HL-60 (cell line): ENCODE results near the gene SPATS2.
"Not testable (repeated sequence)": the region's sequence is repeated elsewhere in the genome, so short reads cannot be mapped to it uniquely, and the experiment has no call there.

Experiments used
- DNase-seq, 2 experiments: peaks; one replicate each; pipeline ENCODE4 v3.0.0-alpha.2; 2010 to 2020; ENCODE audit warnings: low read depth in 1 of 2, low spot score in 1 of 2
- H3K27ac ChIP-seq: fragments of 250-450 bp; sonication (Bioruptor Pico); replicated peaks from 2 replicates; pipeline ENCODE4 v1.5.1; 2020; ENCODE audit warnings: mild to moderate bottlenecking, moderate library complexity
- H3K27me3 ChIP-seq: fragments of 250-450 bp; sonication (Bioruptor Pico); 2 replicates; pipeline ENCODE4 v1.5.1; 2021; ENCODE audit warnings: mild to moderate bottlenecking, moderate library complexity; ENCODE audit not compliant: insufficient read depth, poor library complexity, severe bottlenecking
- H3K4me3 ChIP-seq: replicated peaks from 2 replicates; pipeline ENCODE4 v1.5.1; 2011; ENCODE audit warnings: mild to moderate bottlenecking, control low read depth, low read length; ENCODE audit not compliant: insufficient read depth
- CTCF ChIP-seq: IDR thresholded peaks from one replicate; pipeline ENCODE4 v1.5.1; 2011; ENCODE audit warnings: low read length, control low read depth, inconsistent platforms; ENCODE audit not compliant: insufficient read depth
- GABPA ChIP-seq: IDR thresholded peaks from 2 replicates; pipeline ENCODE4 v1.6.1; 2012; ENCODE audit warnings: low read depth
- POLR2AphosphoS5 ChIP-seq: IDR thresholded peaks from 2 replicates; pipeline ENCODE4 v1.6.1; 2012; ENCODE audit warnings: low read depth
- REST ChIP-seq: IDR thresholded peaks from 2 replicates; pipeline ENCODE4 v1.6.1; 2012; ENCODE audit warnings: low read depth; ENCODE audit not compliant: insufficient replicate concordance
- SPI1 ChIP-seq: IDR thresholded peaks from 2 replicates; pipeline ENCODE4 v1.6.1; 2012; ENCODE audit warnings: low read depth, mild to moderate bottlenecking, borderline replicate concordance

The SPATS2 gene

GRCh38 chr12:49505672-49506071 lies 138.4 kb downstream of the SPATS2 start:
- H3K27ac ChIP-seq = no peak overlapping the region
- TF ChIP-seq REST (no peak), POLR2AphosphoS5 (no peak), SPI1 (no peak), CTCF (no peak), GABPA (no peak)
- H3K27me3 ChIP-seq = no peaks in the 10 kb centered on the region
- DNase-seq = no peak
- no peak overlapping the region for H3K4me3 ChIP-seq

GRCh38 chr12:49507139-49507538 lies 139.9 kb downstream of the SPATS2 start:
- DNase-seq = no peak
- TF ChIP-seq CTCF = no peak
- no peak for TF ChIP-seq POLR2AphosphoS5
- no peak for TF ChIP-seq GABPA
- no peak for TF ChIP-seq REST
- TF ChIP-seq SPI1 = no peak
- Histone ChIP-seq H3K27ac (no peak overlapping the region), H3K27me3 (no peaks in the 10 kb centered on the region), H3K4me3 (no peak overlapping the region)

GRCh38 chr12:49509681-49510080 lies 142.4 kb downstream of the SPATS2 start:
- H3K27ac ChIP-seq, DNase-seq, H3K4me3 ChIP-seq, H3K27me3 ChIP-seq: not testable (repeated sequence)

GRCh38 chr12:49511410-49511809 lies 144.1 kb downstream of the SPATS2 start:
- TF ChIP-seq POLR2AphosphoS5 (no peak), SPI1 (no peak), GABPA (no peak), REST (no peak), CTCF (no peak)
- no peak for DNase-seq
- H3K27me3 ChIP-seq = no peaks in the 10 kb centered on the region
- H3K4me3 ChIP-seq = no peak overlapping the region
- H3K27ac ChIP-seq = no peak overlapping the region
